ENCODE measurements around the gene SLC34A1. TPM values are rescaled to one million over a fixed set of nuclear protein-coding genes. Genes with fewer than 3 reads are reported as not detected.
"Not testable (repeated sequence)": the region's sequence is repeated elsewhere in the genome, so short reads cannot be mapped to it uniquely, and the experiment has no call there.

The SLC34A1 gene
- total RNA-seq, 6 experiments from 2014 or later: 0.12 to 5.3 (median 1.6) TPM; not detected in 1

DNA sequence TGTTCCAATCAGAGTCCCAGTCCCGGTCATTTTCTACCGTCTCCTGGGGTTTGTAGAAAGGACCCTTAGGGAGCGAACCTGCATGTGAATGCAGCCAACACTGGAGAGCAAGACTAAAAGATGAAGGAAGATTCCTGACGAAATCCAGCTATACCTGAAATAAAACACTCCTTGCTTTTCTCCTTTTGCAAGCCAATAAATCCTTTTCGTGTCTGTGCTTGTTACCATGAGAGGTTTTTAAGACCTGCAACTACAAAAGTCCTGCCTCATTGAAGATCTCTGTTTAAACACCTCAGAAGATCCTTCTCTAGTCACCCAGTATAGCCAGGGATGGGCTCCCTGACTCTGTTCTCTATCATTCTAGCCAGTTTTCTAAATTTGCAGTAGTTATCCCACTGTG is 10.0 kb upstream of the SLC34A1 start:
- H3K36me3 ChIP-seq: no peaks in the 10 kb centered on the region
- H3K27me3 ChIP-seq: no peaks in the 10 kb centered on the region
- intact Hi-C loops (cut with DNase I): no loop called here
- peak overlapping the region in 2 of 3 donors; percentile 94 to 95 for H3K27ac ChIP-seq
- H3K4me3 ChIP-seq: no peak overlapping the region
- H3K4me1 ChIP-seq: peaks cover 0 to 78% (median 25%) of the 10 kb centered on the region in 4 donors
- no peaks in the 10 kb centered on the region for H3K9me3 ChIP-seq
- TF ChIP-seq POLR2A (IDR thresholded peaks at IDR 0.05): no peak
- TF ChIP-seq CTCF (IDR thresholded peaks at IDR 0.05): no peak
- ATAC-seq: no peak
- WGBS (ENCODE audit: insufficient coverage, low coverage, low lambda C conversion rate, missing lambda C conversion rate): 35% methylated on average over 5 of the region's 5 CpGs
- DNase-seq: no peak

- Histone ChIP-seq H3K4me1 (peaks cover 0 to 78% (median 22%) of the 10 kb centered on the region in 4 donors), H3K27ac (peak overlapping the region in 2 of 3 donors; percentile 93 to 94)
- intact Hi-C loops (cut with DNase I); H3K4me3 ChIP-seq; DNase-seq; H3K27me3 ChIP-seq; H3K36me3 ChIP-seq; H3K9me3 ChIP-seq; ATAC-seq: not testable (repeated sequence)
- WGBS (ENCODE audit: insufficient coverage, low coverage, low lambda C conversion rate, missing lambda C conversion rate): 53% methylated on average over 4 of the region's 5 CpGs
These were observed 8.7 kb upstream of the SLC34A1 start for GRCh38 chr5:177375516-177375915.

DNA sequence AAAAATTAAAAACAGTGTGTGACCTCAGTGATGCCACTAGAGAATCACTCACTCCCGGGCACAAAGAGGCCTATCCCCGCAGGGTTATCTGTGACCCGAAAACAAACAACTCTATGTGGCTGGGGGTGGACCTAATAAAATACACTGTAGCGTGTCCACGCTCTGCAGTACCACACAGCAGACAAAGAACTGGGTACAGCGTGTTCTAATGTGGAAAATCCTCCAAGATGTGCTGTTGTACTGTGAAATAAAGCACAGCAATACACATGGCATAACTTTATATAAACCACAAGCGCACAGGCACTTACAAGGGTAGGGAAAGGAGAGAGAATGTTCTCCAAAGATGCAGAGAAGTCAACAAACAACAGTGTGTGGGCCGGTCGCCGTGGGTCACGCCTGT is 8.1 kb upstream of the SLC34A1 start:
- ATAC-seq (peak in 3 of 4 donors; percentile 3 to 35 (median 12)), DNase-seq (no peak)
- no peaks in the 10 kb centered on the region for H3K9me3 ChIP-seq
- no peaks in the 10 kb centered on the region for H3K27me3 ChIP-seq
- H3K4me3 ChIP-seq: no peak overlapping the region
- intact Hi-C loops (cut with DNase I): no loop called here
- TF ChIP-seq CTCF (IDR thresholded peaks at IDR 0.05): no peak
- TF ChIP-seq POLR2A (IDR thresholded peaks at IDR 0.05): no peak
- peaks cover 0 to 83% (median 25%) of the 10 kb centered on the region in 4 donors for H3K4me1 ChIP-seq
- H3K36me3 ChIP-seq: no peaks in the 10 kb centered on the region
- 46% methylated on average over 11 of the region's 11 CpGs for WGBS (ENCODE audit: insufficient coverage, low coverage, low lambda C conversion rate, missing lambda C conversion rate)
- peak overlapping the region in 2 of 3 donors; percentile 93 to 94 for H3K27ac ChIP-seq

DNA sequence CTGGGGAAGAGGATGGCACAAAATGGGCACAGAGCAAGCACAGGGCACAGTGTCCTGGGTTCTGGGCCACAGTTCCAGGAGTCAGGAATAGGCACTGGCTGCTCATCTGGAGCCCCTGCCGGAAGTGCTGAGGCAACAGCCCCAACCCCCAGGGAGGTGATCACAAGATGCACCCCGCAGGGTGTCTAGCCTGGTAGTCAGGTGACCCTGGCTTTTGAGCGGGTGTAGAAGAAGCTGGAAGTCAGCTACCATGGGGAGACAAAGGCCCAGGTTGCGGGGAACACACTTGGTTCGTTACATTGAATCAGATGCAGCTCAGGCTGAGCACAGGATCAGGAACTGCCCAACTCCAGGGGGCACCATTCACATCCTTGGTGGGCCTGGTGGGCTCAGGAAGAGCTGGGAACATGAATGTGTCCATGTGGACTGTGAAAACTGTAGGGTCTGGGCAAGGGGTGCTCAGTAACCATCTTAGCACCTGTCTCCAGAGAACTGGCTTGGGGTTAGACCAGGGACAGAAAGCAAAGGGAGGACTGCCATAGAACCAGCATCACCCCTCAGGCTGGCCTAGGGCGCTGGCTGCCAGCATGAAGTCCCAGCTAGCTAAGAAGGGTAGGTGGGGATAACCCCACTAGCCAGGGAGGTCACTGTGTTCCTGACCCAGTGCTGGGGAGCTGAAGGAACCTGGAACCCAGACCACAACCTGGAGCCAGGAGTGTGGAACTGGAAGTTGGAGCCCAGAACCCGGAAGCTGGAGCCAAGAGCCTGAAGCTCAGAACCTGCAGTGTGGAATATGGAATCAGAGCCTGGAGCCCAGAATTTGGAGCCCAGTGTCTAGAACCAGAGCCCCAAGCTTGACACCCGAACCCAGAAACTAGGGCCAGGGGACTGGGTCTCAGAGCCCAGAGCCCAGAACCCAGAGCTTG is 6.1 kb upstream of the SLC34A1 start:
- WGBS (ENCODE audit: insufficient coverage, low coverage, low lambda C conversion rate, missing lambda C conversion rate): 38% methylated on average over 4 of the region's 8 CpGs
- DNase-seq: peak in 1 of 3 donors; percentile 75
- Histone ChIP-seq H3K36me3 (no peaks in the 10 kb centered on the region), H3K27ac (peak overlapping the region; percentile 91 to 94 (median 93)), H3K4me3 (peak overlapping the region; percentile 8 to 49 (median 32)), H3K9me3 (no peaks in the 10 kb centered on the region), H3K27me3 (no peaks in the 10 kb centered on the region), H3K4me1 (peaks cover 0 to 74% (median 25%) of the 10 kb centered on the region in 4 donors)
- peak; percentile 2 to 33 (median 14) for ATAC-seq
- TF ChIP-seq POLR2A (IDR thresholded peaks at IDR 0.05): no peak
- TF ChIP-seq CTCF (IDR thresholded peaks at IDR 0.05): no peak
- intact Hi-C loops (cut with DNase I): no loop called here
